Measurements from ENCODE around the gene CYB5R3. TPM values are rescaled to one million over a fixed set of nuclear protein-coding genes. Genes with fewer than 3 reads are reported as not detected.
A peak's percentile ranks its signal among the peaks of the same experiment; 100 is the strongest.

Gene CYB5R3
- total RNA-seq, 1 donor, result 84.3 TPM

DNA sequence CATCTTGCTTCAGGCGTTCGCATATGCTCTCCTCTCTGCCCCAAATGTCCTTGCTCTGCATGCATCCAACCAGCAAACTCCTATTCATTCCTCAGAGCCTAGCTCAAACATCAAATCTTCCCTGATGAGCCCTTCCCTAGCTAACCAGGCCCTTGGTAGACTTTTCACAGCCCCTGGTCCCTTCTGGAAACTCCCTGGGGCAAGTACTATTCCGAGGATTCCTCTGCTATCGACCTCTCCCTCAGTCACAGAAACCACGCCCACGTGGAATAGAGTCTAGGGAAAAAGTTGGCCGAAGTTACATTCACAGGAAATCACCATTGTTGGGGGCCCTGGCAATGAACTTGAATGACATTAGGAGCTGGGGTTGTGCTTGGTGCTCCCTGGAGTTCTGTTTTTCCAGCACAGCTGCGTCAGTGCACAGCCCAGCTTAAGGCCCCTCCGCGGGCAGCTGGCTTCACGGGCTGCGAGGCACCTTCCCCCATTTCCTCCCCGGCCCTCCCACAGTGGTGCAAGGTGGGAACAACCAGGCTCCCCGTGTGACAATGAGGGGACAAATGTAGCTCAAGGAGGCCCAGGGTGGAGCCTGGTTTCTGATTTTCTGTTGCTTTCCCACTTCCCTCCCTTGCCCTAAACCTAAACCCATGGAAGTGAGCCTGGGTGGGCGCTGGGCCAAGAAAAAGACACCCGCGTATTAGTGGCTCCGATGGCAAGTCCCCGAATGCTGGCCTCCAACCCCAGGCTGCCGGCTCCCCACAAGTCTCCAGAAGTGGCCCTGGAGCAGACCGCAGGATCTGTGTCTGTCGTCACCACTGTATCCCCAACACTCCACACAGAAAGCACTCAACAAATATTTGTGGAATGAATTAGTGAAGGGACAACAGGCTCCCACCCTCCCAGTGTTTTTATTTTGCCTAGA is 4.5 kb downstream of the CYB5R3 start:
- peak; percentile 93 for DNase-seq (ENCODE audit: insufficient read length, low spot score, missing footprints)
- Histone ChIP-seq H3K4me3 (ENCODE audit: insufficient read depth, low read length) (peak overlapping the region; percentile 38), H3K79me2 (ENCODE audit: insufficient read depth, low read length) (peaks cover 95% of the 10 kb centered on the region)

GRCh38 chr22:42643634-42644421 is 5.4 kb downstream of the CYB5R3 start:
- no peaks in the 10 kb centered on the region for H3K36me3 ChIP-seq (ENCODE audit: insufficient read depth, low read length)
- no peaks in the 10 kb centered on the region for H3K27me3 ChIP-seq (ENCODE audit: insufficient read depth, low read length)
- no peak overlapping the region for H2AFZ ChIP-seq (ENCODE audit: low read length)
- TF ChIP-seq, protein P1, sequence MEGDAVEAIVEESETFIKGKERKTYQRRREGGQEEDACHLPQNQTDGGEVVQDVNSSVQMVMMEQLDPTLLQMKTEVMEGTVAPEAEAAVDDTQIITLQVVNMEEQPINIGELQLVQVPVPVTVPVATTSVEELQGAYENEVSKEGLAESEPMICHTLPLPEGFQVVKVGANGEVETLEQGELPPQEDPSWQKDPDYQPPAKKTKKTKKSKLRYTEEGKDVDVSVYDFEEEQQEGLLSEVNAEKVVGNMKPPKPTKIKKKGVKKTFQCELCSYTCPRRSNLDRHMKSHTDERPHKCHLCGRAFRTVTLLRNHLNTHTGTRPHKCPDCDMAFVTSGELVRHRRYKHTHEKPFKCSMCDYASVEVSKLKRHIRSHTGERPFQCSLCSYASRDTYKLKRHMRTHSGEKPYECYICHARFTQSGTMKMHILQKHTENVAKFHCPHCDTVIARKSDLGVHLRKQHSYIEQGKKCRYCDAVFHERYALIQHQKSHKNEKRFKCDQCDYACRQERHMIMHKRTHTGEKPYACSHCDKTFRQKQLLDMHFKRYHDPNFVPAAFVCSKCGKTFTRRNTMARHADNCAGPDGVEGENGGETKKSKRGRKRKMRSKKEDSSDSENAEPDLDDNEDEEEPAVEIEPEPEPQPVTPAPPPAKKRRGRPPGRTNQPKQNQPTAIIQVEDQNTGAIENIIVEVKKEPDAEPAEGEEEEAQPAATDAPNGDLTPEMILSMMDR (IDR thresholded peaks at IDR 0.05; ENCODE audit: extremely low read depth, low read depth, low read length), result no peak
- peak overlapping the region; percentile 66 for H3K4me2 ChIP-seq (ENCODE audit: insufficient read depth, low read length)
- H3K79me2 ChIP-seq (ENCODE audit: insufficient read depth, low read length), result peaks cover 98% of the 10 kb centered on the region
- H3K9me3 ChIP-seq (ENCODE audit: low read depth, low read length), result no peaks in the 10 kb centered on the region
- DNase-seq (ENCODE audit: insufficient read length, low spot score, missing footprints), result peak; percentile 56
- no peak overlapping the region for H3K4me3 ChIP-seq (ENCODE audit: insufficient read depth, low read length)
- H3K27ac ChIP-seq (ENCODE audit: low read depth, low read length), result peak overlapping the region; percentile 63
- H4K20me1 ChIP-seq (ENCODE audit: insufficient read depth, low read length), result peaks cover 58% of the 10 kb centered on the region
- peaks cover 41% of the 10 kb centered on the region for H3K4me1 ChIP-seq (ENCODE audit: insufficient read depth, low read length)

More for the DNA sequence above, 4.5 kb downstream of the CYB5R3 start:
- Histone ChIP-seq H2AFZ (ENCODE audit: low read length) (no peak overlapping the region), H3K4me2 (ENCODE audit: insufficient read depth, low read length) (peak overlapping the region; percentile 66), H3K27ac (ENCODE audit: low read depth, low read length) (peak overlapping the region; percentile 63), H3K36me3 (ENCODE audit: insufficient read depth, low read length) (no peaks in the 10 kb centered on the region), H3K4me1 (ENCODE audit: insufficient read depth, low read length) (peaks cover 42% of the 10 kb centered on the region), H3K27me3 (ENCODE audit: insufficient read depth, low read length) (no peaks in the 10 kb centered on the region), H3K9me3 (ENCODE audit: low read depth, low read length) (no peaks in the 10 kb centered on the region), H4K20me1 (ENCODE audit: insufficient read depth, low read length) (peaks cover 56% of the 10 kb centered on the region)
- TF ChIP-seq, protein P1 (IDR thresholded peaks at IDR 0.05; ENCODE audit: extremely low read depth, low read depth, low read length), result no peak

DNA sequence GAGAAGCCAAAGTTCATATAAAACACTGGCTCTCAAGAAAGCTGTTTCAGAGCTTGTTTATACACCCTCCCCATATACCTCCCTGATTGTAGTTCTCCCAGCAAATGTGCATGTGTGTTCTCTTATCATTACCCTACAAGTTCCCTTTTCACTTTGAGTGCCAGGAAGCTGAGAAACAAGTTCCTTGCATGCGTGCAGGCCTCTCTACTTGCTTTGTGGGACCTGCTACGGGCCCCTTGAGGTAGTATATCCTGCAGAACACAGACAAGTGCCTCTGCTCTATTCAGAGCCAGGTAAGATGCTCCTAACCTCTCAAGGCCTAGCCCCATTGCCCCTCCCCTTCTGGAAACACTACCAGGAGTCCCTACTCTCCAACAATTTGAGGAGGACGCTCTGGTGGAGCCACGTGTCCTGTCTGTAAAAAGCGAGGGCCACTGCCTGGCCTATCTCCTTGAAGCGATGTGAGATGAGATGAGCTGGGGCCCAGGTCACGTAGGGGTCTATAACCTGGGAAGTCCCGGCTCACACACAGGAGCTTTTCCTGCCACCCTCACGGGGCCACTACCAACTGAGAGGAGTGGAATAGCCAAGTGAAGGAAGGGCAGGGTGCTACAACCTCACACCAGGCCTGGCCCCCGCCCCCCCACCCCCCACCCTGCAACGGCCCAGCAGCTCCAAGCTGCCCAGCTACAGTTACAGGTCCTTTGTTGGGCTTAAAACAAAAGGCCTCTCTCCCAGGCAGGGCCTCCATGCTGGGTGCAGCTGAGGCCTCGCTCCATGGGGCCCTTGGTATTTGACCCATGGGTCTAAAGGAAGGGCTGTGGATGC is 6.2 kb downstream of the CYB5R3 start:
- H2AFZ ChIP-seq (ENCODE audit: low read length), result no peak overlapping the region
- no peaks in the 10 kb centered on the region for H3K27me3 ChIP-seq (ENCODE audit: insufficient read depth, low read length)
- H3K4me2 ChIP-seq (ENCODE audit: insufficient read depth, low read length), result no peak overlapping the region
- peaks cover 53% of the 10 kb centered on the region for H4K20me1 ChIP-seq (ENCODE audit: insufficient read depth, low read length)
- peaks cover 37% of the 10 kb centered on the region for H3K4me1 ChIP-seq (ENCODE audit: insufficient read depth, low read length)
- no peaks in the 10 kb centered on the region for H3K36me3 ChIP-seq (ENCODE audit: insufficient read depth, low read length)
- DNase-seq (ENCODE audit: insufficient read length, low spot score, missing footprints), result peak; percentile 19
- no peaks in the 10 kb centered on the region for H3K9me3 ChIP-seq (ENCODE audit: low read depth, low read length)
- H3K27ac ChIP-seq (ENCODE audit: low read depth, low read length), result no peak overlapping the region
- TF ChIP-seq, protein P1 (IDR thresholded peaks at IDR 0.05; ENCODE audit: extremely low read depth, low read depth, low read length), result no peak
- H3K4me3 ChIP-seq (ENCODE audit: insufficient read depth, low read length), result no peak overlapping the region
- peaks cover 95% of the 10 kb centered on the region for H3K79me2 ChIP-seq (ENCODE audit: insufficient read depth, low read length)
